ENCODE results near the gene NKAP. TPM values are rescaled to one million over a fixed set of nuclear protein-coding genes. Genes with fewer than 3 reads are reported as not detected.

The NKAP gene
- total and polyA plus RNA-seq, 2 experiments from 2014 or later, result 4.8 to 10.4 TPM

GRCh38 chrX:119942173-119942819, 1.3 kb downstream of the NKAP start (continued):
- no peak for TF ChIP-seq ZNF331 (CRISPR knock-in tag; IDR thresholded peaks at IDR 0.05; ENCODE audit: low read depth)
- TF ChIP-seq EZH2phosphoT487 (IDR thresholded peaks at IDR 0.05; ENCODE audit: unreplicated experiment), result no peak
- TF ChIP-seq EZH2 (IDR thresholded peaks at IDR 0.05; ENCODE audit: low read depth, unreplicated experiment), result no peak
- TF ChIP-seq REST (IDR thresholded peaks at IDR 0.05; ENCODE audit: unreplicated experiment), result no peak
- no peak for TF ChIP-seq POLR2AphosphoS5 (IDR thresholded peaks at IDR 0.05; ENCODE audit: low read depth)
- TF ChIP-seq ETS1 (IDR thresholded peaks at IDR 0.05), result no peak

GRCh38 chrX:119941336-119941735, 2.2 kb downstream of the NKAP start:
- no peaks in the 10 kb centered on the region for H3K9me3 Mint-ChIP-seq
- no peaks in the 10 kb centered on the region for H3K27me3 ChIP-seq (ENCODE audit: insufficient read depth)
- H3K36me3 Mint-ChIP-seq (ENCODE audit: low read depth), result peaks cover 4% of the 10 kb centered on the region; the same call in 2 of the 3 replicates
- no peak overlapping the region for H3K27ac ChIP-seq (ENCODE audit: low read depth)
- H3K4me2 ChIP-seq, result no peak overlapping the region
- peaks cover 4% of the 10 kb centered on the region; the same call in 1 of the 3 replicates for H3K4me1 Mint-ChIP-seq
- ATAC-seq (no peak), DNase-seq (ENCODE audit: low spot score) (no peak)
- H3K27me3 Mint-ChIP-seq (ENCODE audit: insufficient read depth, low read depth, poor library complexity), result no peaks in the 10 kb centered on the region
- H3K4me3 Mint-ChIP-seq, result no peak overlapping the region
- no peaks in the 10 kb centered on the region for H3K9me2 ChIP-seq (ENCODE audit: insufficient read depth)
- no peaks in the 10 kb centered on the region for H3K4me1 ChIP-seq (ENCODE audit: insufficient read depth)
- H4K20me1 ChIP-seq (replicated peaks; ENCODE audit: insufficient read depth), result no peaks in the 10 kb centered on the region
- no peak overlapping the region for H3K27ac Mint-ChIP-seq
- no peaks in the 10 kb centered on the region for H3K79me2 ChIP-seq (replicated peaks; ENCODE audit: insufficient read depth)
- no peak overlapping the region for H2AFZ ChIP-seq
- no peaks in the 10 kb centered on the region for H3K36me3 ChIP-seq (ENCODE audit: insufficient read depth)
- no peaks in the 10 kb centered on the region for H3F3A ChIP-seq (replicated peaks; ENCODE audit: low read depth)
- no peak overlapping the region for H3K4me3 ChIP-seq
- TF ChIP-seq NANOG (IDR thresholded peaks at IDR 0.05; ENCODE audit: borderline replicate concordance) (no peak), ZNF114 (CRISPR knock-in tag; IDR thresholded peaks at IDR 0.05) (no peak), CREB1 (CRISPR knock-in tag; IDR thresholded peaks at IDR 0.05; ENCODE audit: low read depth) (no peak), EZH2phosphoT487 (IDR thresholded peaks at IDR 0.05; ENCODE audit: unreplicated experiment) (no peak), ETS1 (IDR thresholded peaks at IDR 0.05) (no peak), STAT1 (IDR thresholded peaks at IDR 0.05; ENCODE audit: unreplicated experiment) (no peak), ZNF331 (CRISPR knock-in tag; IDR thresholded peaks at IDR 0.05; ENCODE audit: low read depth) (no peak), JUNB (IDR thresholded peaks at IDR 0.05; ENCODE audit: unreplicated experiment) (no peak), EZH2 (IDR thresholded peaks at IDR 0.05; ENCODE audit: low read depth, unreplicated experiment) (no peak), REST (IDR thresholded peaks at IDR 0.05; ENCODE audit: unreplicated experiment) (no peak)

All from GM23338 (cell line).